Colonic mucosa (tissue), 4 donors: ENCODE data around the gene TTC27. TPM values are rescaled to one million over a fixed set of nuclear protein-coding genes. Genes with fewer than 3 reads are reported as not detected.

Experiments
- DNase-seq: peaks from one replicate; pipeline ENCODE4 v3.0.0-alpha.2; 2020
- H3K27ac ChIP-seq: fragments of 200-600 bp; one replicate; pipeline ENCODE4 v1.8.0; 2021
- H3K27me3 ChIP-seq: fragments of 200-600 bp; one replicate; pipeline ENCODE4 v1.8.0; 2021
- H3K36me3 ChIP-seq: fragments of 200-600 bp; one replicate; pipeline ENCODE4 v1.8.0; 2021
- H3K4me1 ChIP-seq: fragments of 200-600 bp; one replicate; pipeline ENCODE4 v1.8.0; 2021; ENCODE audit warnings: mild to moderate bottlenecking
- H3K4me3 ChIP-seq: fragments of 200-600 bp; one replicate; pipeline ENCODE4 v1.8.0; 2021
- H3K9ac ChIP-seq, 2 donors: one replicate each; pipeline ENCODE4 v1.7.0; 2013; ENCODE audit warnings: control low read depth in 2 of 2, low read depth in 2 of 2, low read length in 2 of 2
- H3K9me3 ChIP-seq: fragments of 200-600 bp; one replicate; pipeline ENCODE4 v1.8.0; 2021
- CTCF ChIP-seq: fragments of 200-600 bp; IDR thresholded peaks from one replicate; pipeline ENCODE4 v1.8.0; 2022; ENCODE audit warnings: antibody characterized with exemption, mild to moderate bottlenecking
- intact Hi-C: fragments of 100-400 bp; cut with DNase I; formaldehyde crosslinking; loops from one replicate; pipeline ENCODE4 v1.14.1; 2022
- total RNA-seq, 2 donors: library from RNA; stranded (reverse); fragmentation: NEBNext Ultra II Directional in 1 of 2; extraction: Animal tissue kit (Norgen Biotek cat#: 25700) in 1 of 2; gene quantifications; one replicate each; pipeline ENCODE4 v1.2.1, GENCODE V29; 2021
- donor health status: healthy.
- donor health status: DM: no; HTN: no; CAD: no.
- donor health status: DM: no; HTN: no; CAD: no.

Gene TTC27
- total RNA-seq, 2 donors from 2014 or later = 10.0 to 15.5 TPM

DNA sequence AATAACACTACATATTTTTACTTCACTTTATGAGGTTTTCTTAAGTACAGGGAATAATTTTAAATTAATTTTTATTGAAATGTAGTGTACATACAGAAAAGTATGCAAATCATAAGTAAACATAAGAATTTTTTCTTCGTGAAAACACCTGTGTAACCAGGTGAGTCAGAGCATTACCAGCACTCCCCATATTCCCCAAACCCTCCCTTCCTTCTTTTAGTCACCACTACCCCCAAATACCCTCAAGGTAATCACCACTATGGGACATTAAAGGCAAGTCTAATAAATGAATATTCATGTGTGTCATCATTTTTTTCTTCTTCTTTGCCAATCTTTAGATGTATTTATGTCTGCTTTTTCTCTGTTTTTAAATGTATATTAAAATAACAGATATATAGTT lies 179.0 kb downstream of the TTC27 start:
- H3K9me3 ChIP-seq = no peaks in the 10 kb centered on the region
- no peak for TF ChIP-seq CTCF
- no peak for DNase-seq
- no peak overlapping the region for H3K27ac ChIP-seq
- H3K9ac ChIP-seq = no peak overlapping the region
- intact Hi-C loops = no loop called here
- no peaks in the 10 kb centered on the region for H3K4me1 ChIP-seq
- no peaks in the 10 kb centered on the region for H3K27me3 ChIP-seq
- H3K4me3 ChIP-seq = no peak overlapping the region
- H3K36me3 ChIP-seq = no peaks in the 10 kb centered on the region

GRCh38 chr2:32807662-32808061 lies 179.8 kb downstream of the TTC27 start:
- no peak for DNase-seq

GRCh38 chr2:32810909-32811495 lies 183.2 kb downstream of the TTC27 start:
- Histone ChIP-seq H3K27ac (no peak overlapping the region), H3K27me3 (no peaks in the 10 kb centered on the region), H3K36me3 (no peaks in the 10 kb centered on the region), H3K4me1 (no peaks in the 10 kb centered on the region), H3K4me3 (no peak overlapping the region), H3K9me3 (no peaks in the 10 kb centered on the region), H3K9ac (no peak overlapping the region)
- no peak for TF ChIP-seq CTCF
- intact Hi-C loops = no loop called here
- DNase-seq = no peak

More at GRCh38 chr2:32807662-32808061, 179.8 kb downstream of the TTC27 start:
- Histone ChIP-seq H3K4me1 (no peaks in the 10 kb centered on the region), H3K9me3 (no peaks in the 10 kb centered on the region), H3K27me3 (no peaks in the 10 kb centered on the region), H3K9ac (no peak overlapping the region), H3K36me3 (no peaks in the 10 kb centered on the region), H3K27ac (no peak overlapping the region), H3K4me3 (no peak overlapping the region)
- TF ChIP-seq CTCF = no peak
- intact Hi-C loops = no loop called here

GRCh38 chr2:32811696-32812095 lies 183.8 kb downstream of the TTC27 start:
- no peaks in the 10 kb centered on the region for H3K27me3 ChIP-seq
- H3K9ac ChIP-seq = no peak overlapping the region
- no peak for TF ChIP-seq CTCF
- no peak overlapping the region for H3K4me3 ChIP-seq
- intact Hi-C loops = no loop called here
- H3K4me1 ChIP-seq = no peaks in the 10 kb centered on the region
- no peak overlapping the region for H3K27ac ChIP-seq
- H3K9me3 ChIP-seq = no peaks in the 10 kb centered on the region
- no peak for DNase-seq
- no peaks in the 10 kb centered on the region for H3K36me3 ChIP-seq

- Histone ChIP-seq H3K9ac (no peak overlapping the region), H3K36me3 (no peaks in the 10 kb centered on the region), H3K9me3 (no peaks in the 10 kb centered on the region), H3K4me1 (no peaks in the 10 kb centered on the region), H3K27me3 (no peaks in the 10 kb centered on the region), H3K4me3 (no peak overlapping the region), H3K27ac (no peak overlapping the region)
- DNase-seq = no peak
- intact Hi-C loops = no loop called here
- no peak for TF ChIP-seq CTCF
Measured at GRCh38 chr2:32812316-32812715, 184.5 kb downstream of the TTC27 start.
